NCI-H1436 (cell line): ENCODE data around the gene RGP1.

Experiments used
- DNase-seq: peaks from one replicate; lab custom pipeline; 2025; lab: John Stamatoyannopoulos, UW

The RGP1 gene

GRCh38 chr9:35771943-35772342 is 22.9 kb downstream of the RGP1 start:
- DNase-seq = no peak

- DNase-seq = no peak
These were observed 26.0 kb downstream of the RGP1 start for GRCh38 chr9:35774907-35775635.

GRCh38 chr9:35776018-35776417 is 26.9 kb downstream of the RGP1 start:
- DNase-seq = peak; percentile 82

- no peak for DNase-seq
These were observed 29.4 kb downstream of the RGP1 start for GRCh38 chr9:35778496-35778895.

- DNase-seq = no peak
These were observed 32.0 kb downstream of the RGP1 start for GRCh38 chr9:35781066-35781465.

GRCh38 chr9:35783418-35783817 is 34.3 kb downstream of the RGP1 start:
- DNase-seq = no peak

- DNase-seq = no peak
These were observed 40.5 kb downstream of the RGP1 start for GRCh38 chr9:35789541-35789940.

GRCh38 chr9:35790025-35790384 is 40.9 kb downstream of the RGP1 start:
- DNase-seq = no peak

- peak; percentile 71 for DNase-seq
These were observed 41.6 kb downstream of the RGP1 start for GRCh38 chr9:35790385-35791296.

GRCh38 chr9:35791297-35791921 is 42.3 kb downstream of the RGP1 start, which contains the start of gene NPR2:
Gene NPR2 (plus strand): TSS chr9:35791591. CDS start chr9:35792409, 818 bp downstream.
- DNase-seq = no peak

- no peak for DNase-seq
These were observed 43.1 kb downstream of the RGP1 start for GRCh38 chr9:35792024-35792813.

GRCh38 chr9:35792826-35793225 is 43.7 kb downstream of the RGP1 start:
- DNase-seq = no peak

- DNase-seq = no peak
These were observed 44.4 kb downstream of the RGP1 start for GRCh38 chr9:35793461-35793860.

GRCh38 chr9:35795695-35796094 is 46.6 kb downstream of the RGP1 start:
- no peak for DNase-seq

GRCh38 chr9:35797311-35798109 is 48.4 kb downstream of the RGP1 start:
- no peak for DNase-seq

- DNase-seq = no peak
These were observed 49.7 kb downstream of the RGP1 start for GRCh38 chr9:35798658-35799374.

- DNase-seq = no peak
These were observed 51.4 kb downstream of the RGP1 start for GRCh38 chr9:35800530-35800929.

GRCh38 chr9:35801328-35802128 is 52.4 kb downstream of the RGP1 start:
- DNase-seq = no peak

- DNase-seq = no peak
These were observed 57.0 kb downstream of the RGP1 start for GRCh38 chr9:35806101-35806500.
